Activated CD8-positive, alpha-beta memory T cell treated with anti-CD3 and anti-CD28 coated beads, Interleukin-2, amount 10 ng/mL, durations not matched to agents 7 days and 5 days (primary cell): ENCODE data around the gene SNCB. TPM values are rescaled to one million over a fixed set of nuclear protein-coding genes. Genes with fewer than 3 reads are reported as not detected.

Experiments used
- ATAC-seq: fragments of 150-1000 bp; cut with Tn5 transposase; one replicate; pipeline ENCODE4 v1.10.0; 2021; ENCODE audit warnings: moderate library complexity
- CTCF ChIA-PET: fragments of 350-600 bp; sonication (Branson Sonifier 250); formaldehyde crosslinking; loops from one replicate; lab custom pipeline; 2021; ENCODE audit warnings: antibody characterized with exemption; lab: Charles Lee
- DNase-seq: peaks from one replicate; pipeline ENCODE4 v3.0.0-alpha.2; 2020
- H3K27ac Mint-ChIP-seq: one replicate; pipeline ENCODE4 v1.8.0; 2021; ENCODE audit warnings: mild to moderate bottlenecking, mixed read lengths
- H3K27me3 Mint-ChIP-seq: one replicate; pipeline ENCODE4 v1.8.0; 2021; ENCODE audit warnings: mixed read lengths
- H3K36me3 Mint-ChIP-seq: one replicate; pipeline ENCODE4 v1.8.0; 2021; ENCODE audit warnings: mild to moderate bottlenecking, mixed read lengths
- H3K4me1 Mint-ChIP-seq: one replicate; pipeline ENCODE4 v1.8.0; 2021; ENCODE audit warnings: mixed read lengths
- H3K4me3 Mint-ChIP-seq: one replicate; pipeline ENCODE4 v1.8.0; 2021; ENCODE audit warnings: mild to moderate bottlenecking, moderate library complexity, mixed read lengths
- H3K9me3 Mint-ChIP-seq: one replicate; pipeline ENCODE4 v1.8.0; 2022; ENCODE audit warnings: low read depth, mixed read lengths
- total RNA-seq, 2 experiments: library from RNA; stranded (reverse); gene quantifications; one replicate each; pipeline ENCODE4 v1.2.3, GENCODE V29; 2021

Gene SNCB
- total RNA-seq, 2 experiments from 2014 or later, result not detected

GRCh38 chr5:176667637-176668036 is 37.3 kb upstream of the SNCB start:
- H3K27me3 Mint-ChIP-seq, result peaks cover 29% of the 10 kb centered on the region
- H3K9me3 Mint-ChIP-seq, result no peaks in the 10 kb centered on the region
- no peak overlapping the region for H3K27ac Mint-ChIP-seq
- DNase-seq, result no peak
- H3K4me3 Mint-ChIP-seq, result no peak overlapping the region
- H3K36me3 Mint-ChIP-seq, result no peaks in the 10 kb centered on the region
- H3K4me1 Mint-ChIP-seq, result no peaks in the 10 kb centered on the region
- CTCF ChIA-PET, result interaction anchor here (1.4 kb wide), 1 partner anchor 10 kb away, joined by 6 read pairs; no protein-coding TSS in a partner anchor
- ATAC-seq, result no peak

GRCh38 chr5:176665517-176665916 is 35.2 kb upstream of the SNCB start:
- Mint-ChIP-seq H3K9me3 (no peaks in the 10 kb centered on the region), H3K4me1 (peaks cover 5% of the 10 kb centered on the region), H3K27me3 (peaks cover 22% of the 10 kb centered on the region), H3K36me3 (no peaks in the 10 kb centered on the region), H3K4me3 (no peak overlapping the region), H3K27ac (no peak overlapping the region)
- CTCF ChIA-PET, result no interaction called here
- no peak for ATAC-seq
- DNase-seq, result no peak

- Mint-ChIP-seq H3K27me3 (peaks cover 22% of the 10 kb centered on the region), H3K4me3 (no peak overlapping the region), H3K9me3 (no peaks in the 10 kb centered on the region), H3K36me3 (no peaks in the 10 kb centered on the region), H3K27ac (no peak overlapping the region), H3K4me1 (peaks cover 9% of the 10 kb centered on the region)
- ATAC-seq (no peak), DNase-seq (no peak)
- CTCF ChIA-PET, result interaction anchor here (1.0 kb wide), 1 partner anchor 449 kb away, joined by 3 read pairs; no protein-coding TSS in a partner anchor
These were observed 34.6 kb upstream of the SNCB start for GRCh38 chr5:176664886-176665285.

- Mint-ChIP-seq H3K4me1 (peaks cover 11% of the 10 kb centered on the region), H3K27me3 (peaks cover 19% of the 10 kb centered on the region), H3K9me3 (no peaks in the 10 kb centered on the region), H3K4me3 (no peak overlapping the region), H3K36me3 (no peaks in the 10 kb centered on the region), H3K27ac (no peak overlapping the region)
- DNase-seq, result no peak
- ATAC-seq, result no peak
- CTCF ChIA-PET, result interaction anchor here (1.0 kb wide), 1 partner anchor 449 kb away, joined by 3 read pairs; no protein-coding TSS in a partner anchor
These were observed 34.1 kb upstream of the SNCB start for GRCh38 chr5:176664479-176664878.

GRCh38 chr5:176663566-176663965 is 33.2 kb upstream of the SNCB start:
- no peaks in the 10 kb centered on the region for H3K36me3 Mint-ChIP-seq
- H3K9me3 Mint-ChIP-seq, result no peaks in the 10 kb centered on the region
- no peak overlapping the region for H3K4me3 Mint-ChIP-seq
- CTCF ChIA-PET, result interaction anchor here (1.0 kb wide), 1 partner anchor 12 kb away, joined by 3 read pairs; no protein-coding TSS in a partner anchor
- ATAC-seq (no peak), DNase-seq (no peak)
- peaks cover 20% of the 10 kb centered on the region for H3K4me1 Mint-ChIP-seq
- no peak overlapping the region for H3K27ac Mint-ChIP-seq
- H3K27me3 Mint-ChIP-seq, result peaks cover 13% of the 10 kb centered on the region

- peaks cover 13% of the 10 kb centered on the region for H3K27me3 Mint-ChIP-seq
- ATAC-seq (no peak), DNase-seq (no peak)
- CTCF ChIA-PET, result interaction anchor here (0.6 to 2.6 kb wide), 3 partner anchors 11 to 297 kb away, joined by 3 to 18 read pairs (median 4); no protein-coding TSS in a partner anchor
- no peaks in the 10 kb centered on the region for H3K9me3 Mint-ChIP-seq
- H3K36me3 Mint-ChIP-seq, result no peaks in the 10 kb centered on the region
- H3K27ac Mint-ChIP-seq, result no peak overlapping the region
- peaks cover 29% of the 10 kb centered on the region for H3K4me1 Mint-ChIP-seq
- no peak overlapping the region for H3K4me3 Mint-ChIP-seq
These were observed 32.3 kb upstream of the SNCB start for GRCh38 chr5:176662371-176663333.

GRCh38 chr5:176661676-176662075 is 31.3 kb upstream of the SNCB start:
- peaks cover 29% of the 10 kb centered on the region for H3K4me1 Mint-ChIP-seq
- H3K27me3 Mint-ChIP-seq, result peaks cover 13% of the 10 kb centered on the region
- H3K4me3 Mint-ChIP-seq, result no peak overlapping the region
- no peak for ATAC-seq
- CTCF ChIA-PET, result interaction anchor here (1.2 to 5.4 kb wide), 19 partner anchors 11 to 527 kb away, joined by 3 to 124 read pairs (median 8); partner anchors contain the start of genes FGFR4, TSPAN17 and UIMC1
- no peaks in the 10 kb centered on the region for H3K36me3 Mint-ChIP-seq
- DNase-seq, result no peak
- H3K27ac Mint-ChIP-seq, result no peak overlapping the region
- H3K9me3 Mint-ChIP-seq, result no peaks in the 10 kb centered on the region

GRCh38 chr5:176660860-176661641 is 30.7 kb upstream of the SNCB start:
- ATAC-seq (peak; percentile 77), DNase-seq (peak; percentile 82)
- Mint-ChIP-seq H3K4me3 (no peak overlapping the region), H3K4me1 (peaks cover 29% of the 10 kb centered on the region), H3K9me3 (no peaks in the 10 kb centered on the region), H3K27ac (no peak overlapping the region), H3K36me3 (peaks cover 2% of the 10 kb centered on the region), H3K27me3 (peaks cover 13% of the 10 kb centered on the region)
- CTCF ChIA-PET, result interaction anchor here (0.6 to 5.5 kb wide), 90 partner anchors 9 to 931 kb away, joined by 3 to 124 read pairs (median 4); partner anchors contain the start of genes CLTB, EIF4E1B, FAF2 and FGFR4

GRCh38 chr5:176660530-176660859 is 30.2 kb upstream of the SNCB start:
- CTCF ChIA-PET, result interaction anchor here (0.6 to 5.5 kb wide), 87 partner anchors 10 to 931 kb away, joined by 3 to 124 read pairs (median 4); partner anchors contain the start of genes CLTB, EIF4E1B, FAF2 and FGFR4
- no peaks in the 10 kb centered on the region for H3K9me3 Mint-ChIP-seq
- H3K36me3 Mint-ChIP-seq, result peaks cover 2% of the 10 kb centered on the region
- no peak for DNase-seq
- H3K27me3 Mint-ChIP-seq, result peaks cover 12% of the 10 kb centered on the region
- peaks cover 29% of the 10 kb centered on the region for H3K4me1 Mint-ChIP-seq
- ATAC-seq, result peak; percentile 26
- H3K4me3 Mint-ChIP-seq, result no peak overlapping the region
- H3K27ac Mint-ChIP-seq, result no peak overlapping the region

GRCh38 chr5:176659860-176660461 is 29.6 kb upstream of the SNCB start:
- Mint-ChIP-seq H3K4me3 (no peak overlapping the region), H3K4me1 (peaks cover 29% of the 10 kb centered on the region), H3K36me3 (peaks cover 2% of the 10 kb centered on the region), H3K27ac (no peak overlapping the region), H3K27me3 (peaks cover 10% of the 10 kb centered on the region), H3K9me3 (no peaks in the 10 kb centered on the region)
- DNase-seq (no peak), ATAC-seq (no peak)
- CTCF ChIA-PET, result interaction anchor here (0.5 to 5.5 kb wide), 82 partner anchors 10 to 930 kb away, joined by 3 to 124 read pairs (median 4); partner anchors contain the start of genes CLTB, EIF4E1B, FAF2 and FGFR4

- H3K27ac Mint-ChIP-seq, result no peak overlapping the region
- CTCF ChIA-PET, result interaction anchor here (0.5 to 5.5 kb wide), 12 partner anchors 10 to 453 kb away, joined by 3 to 124 read pairs (median 4); partner anchors contain the start of genes FGFR4 and TSPAN17
- H3K27me3 Mint-ChIP-seq, result peaks cover 10% of the 10 kb centered on the region
- peaks cover 2% of the 10 kb centered on the region for H3K36me3 Mint-ChIP-seq
- no peak overlapping the region for H3K4me3 Mint-ChIP-seq
- DNase-seq (no peak), ATAC-seq (no peak)
- H3K9me3 Mint-ChIP-seq, result no peaks in the 10 kb centered on the region
- peaks cover 29% of the 10 kb centered on the region for H3K4me1 Mint-ChIP-seq
These were observed 29.1 kb upstream of the SNCB start for GRCh38 chr5:176659512-176659839.

GRCh38 chr5:176658817-176659511 is 28.6 kb upstream of the SNCB start:
- peaks cover 29% of the 10 kb centered on the region for H3K4me1 Mint-ChIP-seq
- peak overlapping the region; percentile 39 for H3K4me3 Mint-ChIP-seq
- CTCF ChIA-PET, result interaction anchor here (1.0 to 5.5 kb wide), 16 partner anchors 11 to 454 kb away, joined by 3 to 124 read pairs (median 4); partner anchors contain the start of genes FGFR4 and TSPAN17
- H3K36me3 Mint-ChIP-seq, result peaks cover 2% of the 10 kb centered on the region
- H3K27me3 Mint-ChIP-seq, result peaks cover 5% of the 10 kb centered on the region
- peak overlapping the region; percentile 55 for H3K27ac Mint-ChIP-seq
- H3K9me3 Mint-ChIP-seq, result no peaks in the 10 kb centered on the region
- ATAC-seq (peak; percentile 45), DNase-seq (peak; percentile 62)
